K562 (cell line): ENCODE results near the gene SLC7A8. TPM values are rescaled to one million over a fixed set of nuclear protein-coding genes. Genes with fewer than 3 reads are reported as not detected.

ENCODE experiments used
- ADNP ChIP-seq: fragments of 200-800 bp; sonication (Bioruptor generic); IDR thresholded peaks from 2 replicates; pipeline ENCODE4 v1.6.1; 2016; ENCODE audit warnings: missing genetic modification characterization, missing compliant biosample characterization
- BHLHE40 ChIP-seq: IDR thresholded peaks from 2 replicates; pipeline ENCODE4 v1.6.1; 2011; ENCODE audit warnings: low read length, improper control_type of control experiment
- BRD9 ChIP-seq: fragments of 450-650 bp; IDR thresholded peaks from 2 replicates; pipeline ENCODE4 v1.6.1; 2018; ENCODE audit warnings: low read depth; ENCODE audit not compliant: partially characterized antibody
- CAMTA2 ChIP-seq: fragments of 250-450 bp; sonication (Bioruptor Pico); conservative IDR thresholded peaks from 2 replicates; pipeline ENCODE4 v1.5.1; 2022
- ETV1 ChIP-seq: fragments of 450-650 bp; conservative IDR thresholded peaks from 2 replicates; pipeline ENCODE4 v1.6.1; 2016; ENCODE audit warnings: missing genetic modification characterization, control low read depth, low read depth, missing compliant biosample characterization
- FOXM1 ChIP-seq, 2 experiments: fragments of 450-650 bp in 1 of 2; sonication (generic) in 1 of 2; formaldehyde crosslinking in 1 of 2; IDR thresholded peaks; 2 replicates each; pipeline versions ENCODE4 v1.6.1 to v1.9.0; 2017 to 2022; ENCODE audit warnings: low read depth in 2 of 2, mild to moderate bottlenecking in 2 of 2, missing genetic modification reagents in 1 of 2, moderate library complexity in 1 of 2
- GTF2A2 ChIP-seq: IDR thresholded peaks from 2 replicates; pipeline ENCODE4 v1.6.1; 2016; ENCODE audit warnings: mild to moderate bottlenecking, missing genetic modification characterization, missing compliant biosample characterization
- NCOA2 ChIP-seq, 2 experiments: fragments of 450-650 bp; IDR thresholded peaks; 2 replicates each; pipeline ENCODE4 v1.6.1; 2018; ENCODE audit warnings: mild to moderate bottlenecking in 2 of 2, moderate library complexity in 1 of 2; ENCODE audit not compliant: partially characterized antibody in 2 of 2
- NR2C2 ChIP-seq, 2 experiments: fragments of 200-800 bp in 1 of 2; sonication (Bioruptor generic) in 1 of 2; sonication (generic) in 1 of 2; formaldehyde crosslinking in 1 of 2; IDR thresholded peaks; 2 replicates each; pipeline versions ENCODE4 v1.6.1 to v1.8.0; 2016 to 2022; ENCODE audit warnings: mild to moderate bottlenecking in 1 of 2, missing compliant biosample characterization in 1 of 2, missing genetic modification characterization in 1 of 2, missing genetic modification reagents in 1 of 2
- POLR2AphosphoS5 ChIP-seq: IDR thresholded peaks from 2 replicates; pipeline ENCODE4 v1.6.1; 2011; ENCODE audit warnings: mild to moderate bottlenecking, low read depth, low read length, moderate library complexity; ENCODE audit not compliant: control insufficient read depth, insufficient read depth
- SMARCC2 ChIP-seq: fragments of 450-650 bp; IDR thresholded peaks from 2 replicates; pipeline ENCODE4 v1.6.1; 2017; ENCODE audit warnings: antibody characterized with exemption, moderate library complexity, mild to moderate bottlenecking, low read depth
- SRSF9 ChIP-seq: fragments of 200-400 bp; formaldehyde crosslinking; IDR thresholded peaks from 2 replicates; pipeline ENCODE4 v1.6.1; 2017; ENCODE audit warnings: low read depth, low read length, borderline replicate concordance
- TCFL5 ChIP-seq: fragments of 250-450 bp; sonication (Bioruptor Pico); conservative IDR thresholded peaks from 2 replicates; pipeline ENCODE4 v1.6.1; 2021; ENCODE audit warnings: mild to moderate bottlenecking, moderate library complexity, matching md5 sums
- ZNF395 ChIP-seq: fragments of 200-800 bp; sonication (Bioruptor generic); IDR thresholded peaks from 2 replicates; pipeline ENCODE4 v1.6.1; 2017; ENCODE audit warnings: missing genetic modification characterization, missing compliant biosample characterization
- ZNF518B ChIP-seq: fragments of 250-450 bp; sonication (Bioruptor Pico); IDR thresholded peaks from 2 replicates; pipeline ENCODE4 v1.5.0; 2021; ENCODE audit warnings: mild to moderate bottlenecking, moderate library complexity
- ZNF551 ChIP-seq: fragments of 250-450 bp; sonication (Bioruptor Pico); IDR thresholded peaks from 2 replicates; pipeline ENCODE4 v1.5.0; 2021; ENCODE audit warnings: mild to moderate bottlenecking, moderate library complexity
- ZNF561 ChIP-seq: fragments of 450-650 bp; formaldehyde crosslinking; conservative IDR thresholded peaks from 2 replicates; pipeline ENCODE4 v1.4.0; 2020; ENCODE audit warnings: mild to moderate bottlenecking, moderate library complexity
- ZNF707 ChIP-seq: fragments of 250-450 bp; sonication (Bioruptor Pico); conservative IDR thresholded peaks from 2 replicates; pipeline ENCODE4 v1.8.0; 2022; ENCODE audit warnings: inconsistent platforms, mild to moderate bottlenecking, moderate library complexity
- ZNF77 ChIP-seq: fragments of 250-450 bp; sonication (Bioruptor Pico); IDR thresholded peaks from 2 replicates; pipeline ENCODE4 v1.5.0; 2020
- polyA plus RNA-seq, 8 experiments: library from polyadenylated mRNA; depleted of rRNA in 4 of 8; stranded (reverse) in 5 of 8; unstranded in 3 of 8; fragments of >200 nt; fragmentation: Nextera tagmentation in 2 of 8; fragmentation: Illumina TruSeq in 1 of 8; extraction: Ambion mirVana in 2 of 8; extraction: Trizol in 1 of 8; gene quantifications; 2 replicates each; pipeline versions ENCODE4 v1.2.1 to v1.2.3, GENCODE V29; 2011 to 2014; ENCODE audit warnings: inconsistent platforms in 1 of 8, missing spikeins in 1 of 8
- total RNA-seq, 7 experiments: library from RNA; depleted of rRNA in 6 of 7; stranded (reverse); fragments of >200 nt in 6 of 7; fragmentation: Illumina TruSeq in 2 of 7; extraction: Trizol in 2 of 7; gene quantifications; 2 replicates each; pipeline versions ENCODE4 v1.2.1 to v1.2.3, GENCODE V29; 2011 to 2021; ENCODE audit warnings: low replicate concordance in 1 of 7
- TF ChIP-seq, protein P1 (sequence below): fragments of 450-650 bp; formaldehyde crosslinking; IDR thresholded peaks from 2 replicates; pipeline ENCODE4 v1.4.0; 2020; ENCODE audit warnings: mild to moderate bottlenecking
- TF ChIP-seq, protein P2 (sequence below): fragments of 250-450 bp; sonication (Bioruptor Pico); IDR thresholded peaks from 2 replicates; pipeline ENCODE4 v1.8.0; 2022; ENCODE audit warnings: inconsistent platforms

Gene SLC7A8
- total and polyA plus RNA-seq, 9 of the 15 experiments (the other 6 are each of a cell fraction or from before 2014, with no cell fraction given) = 2.0 to 33.0 (median 6.0) TPM

GRCh38 chr14:23078692-23079116 is 104.8 kb downstream of the SLC7A8 start (continued):
- TF ChIP-seq FOXM1 (IDR thresholded peaks at IDR 0.05; ENCODE audit: low read depth) (no peak), FOXM1 (CRISPR knock-in tag; IDR thresholded peaks at IDR 0.05; ENCODE audit: low read depth) (no peak), CAMTA2 (CRISPR knock-in tag) (no peak), GTF2A2 (no peak), POLR2AphosphoS5 (no peak), ADNP (tag) (no peak), SMARCC2 (peak; percentile 73; the same call in 1 of the 2 replicates), ZNF395 (CRISPR knock-in tag) (peak; percentile 82; the same call in 1 of the 2 replicates), TCFL5 (CRISPR knock-in tag) (no peak), BRD9 (no peak), NCOA2 (IDR thresholded peaks at IDR 0.05; ENCODE audit: partially characterized antibody in 2 of 2) (no peak), BHLHE40 (peak; percentile 74), NR2C2 (CRISPR knock-in tag; IDR thresholded peaks at IDR 0.05) (no peak), NR2C2 (tag; IDR thresholded peaks at IDR 0.05) (peak; percentile 92), ZNF77 (CRISPR knock-in tag) (no peak), ZNF551 (no peak), ZNF561 (no peak), ETV1 (tag) (peak; percentile 22; the same call in 1 of the 2 replicates), ZNF707 (CRISPR knock-in tag) (no peak), ZNF518B (CRISPR knock-in tag) (no peak), SRSF9 (no peak)
- TF ChIP-seq, protein P1, sequence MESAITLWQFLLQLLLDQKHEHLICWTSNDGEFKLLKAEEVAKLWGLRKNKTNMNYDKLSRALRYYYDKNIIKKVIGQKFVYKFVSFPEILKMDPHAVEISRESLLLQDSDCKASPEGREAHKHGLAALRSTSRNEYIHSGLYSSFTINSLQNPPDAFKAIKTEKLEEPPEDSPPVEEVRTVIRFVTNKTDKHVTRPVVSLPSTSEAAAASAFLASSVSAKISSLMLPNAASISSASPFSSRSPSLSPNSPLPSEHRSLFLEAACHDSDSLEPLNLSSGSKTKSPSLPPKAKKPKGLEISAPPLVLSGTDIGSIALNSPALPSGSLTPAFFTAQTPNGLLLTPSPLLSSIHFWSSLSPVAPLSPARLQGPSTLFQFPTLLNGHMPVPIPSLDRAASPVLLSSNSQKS = no peak
- TF ChIP-seq, protein P2, sequence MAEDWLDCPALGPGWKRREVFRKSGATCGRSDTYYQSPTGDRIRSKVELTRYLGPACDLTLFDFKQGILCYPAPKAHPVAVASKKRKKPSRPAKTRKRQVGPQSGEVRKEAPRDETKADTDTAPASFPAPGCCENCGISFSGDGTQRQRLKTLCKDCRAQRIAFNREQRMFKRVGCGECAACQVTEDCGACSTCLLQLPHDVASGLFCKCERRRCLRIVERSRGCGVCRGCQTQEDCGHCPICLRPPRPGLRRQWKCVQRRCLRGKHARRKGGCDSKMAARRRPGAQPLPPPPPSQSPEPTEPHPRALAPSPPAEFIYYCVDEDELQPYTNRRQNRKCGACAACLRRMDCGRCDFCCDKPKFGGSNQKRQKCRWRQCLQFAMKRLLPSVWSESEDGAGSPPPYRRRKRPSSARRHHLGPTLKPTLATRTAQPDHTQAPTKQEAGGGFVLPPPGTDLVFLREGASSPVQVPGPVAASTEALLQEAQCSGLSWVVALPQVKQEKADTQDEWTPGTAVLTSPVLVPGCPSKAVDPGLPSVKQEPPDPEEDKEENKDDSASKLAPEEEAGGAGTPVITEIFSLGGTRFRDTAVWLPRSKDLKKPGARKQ = no peak
